H9 (cell line): ENCODE results near the gene RASA2. TPM values are rescaled to one million over a fixed set of nuclear protein-coding genes. Genes with fewer than 3 reads are reported as not detected.

Experiments
- DNase-seq: peaks from one replicate; pipeline ENCODE4 v3.0.0-alpha.2; 2017
- H2AFZ ChIP-seq: one replicate; pipeline ENCODE4 v1.6.1; 2013; ENCODE audit warnings: mild to moderate bottlenecking, low read length, control low read depth, moderate library complexity
- H2AK5ac ChIP-seq: 2 replicates; pipeline ENCODE4 v1.6.1; 2013; ENCODE audit warnings: low read length, control low read depth, mixed read lengths; ENCODE audit not compliant: insufficient read length
- H2BK120ac ChIP-seq: one replicate; pipeline ENCODE4 v1.6.1; 2013; ENCODE audit warnings: low read depth, mild to moderate bottlenecking, low read length, control low read depth, inconsistent platforms; ENCODE audit not compliant: poor library complexity, severe bottlenecking
- H2BK12ac ChIP-seq: 2 replicates; pipeline ENCODE4 v1.6.1; 2013; ENCODE audit warnings: low read length, control low read depth, mixed read lengths, low read depth; ENCODE audit not compliant: insufficient read length
- H2BK15ac ChIP-seq: 2 replicates; pipeline ENCODE4 v1.6.1; 2013; ENCODE audit warnings: low read depth, low read length, control low read depth
- H2BK20ac ChIP-seq: one replicate; pipeline ENCODE4 v1.6.1; 2013; ENCODE audit warnings: low read depth, mild to moderate bottlenecking, low read length, control low read depth, inconsistent platforms; ENCODE audit not compliant: poor library complexity, severe bottlenecking
- H2BK5ac ChIP-seq: 2 replicates; pipeline ENCODE4 v1.6.1; 2013; ENCODE audit warnings: low read length, control low read depth, mixed read lengths; ENCODE audit not compliant: insufficient read length
- H3K14ac ChIP-seq: 2 replicates; pipeline ENCODE4 v1.6.1; 2013; ENCODE audit warnings: low read length, control low read depth; ENCODE audit not compliant: insufficient read depth
- H3K18ac ChIP-seq: 2 replicates; pipeline ENCODE4 v1.6.1; 2013; ENCODE audit warnings: low read depth, mild to moderate bottlenecking, mixed read lengths, low read length, control low read depth; ENCODE audit not compliant: insufficient read length
- H3K23ac ChIP-seq: 2 replicates; pipeline ENCODE4 v1.6.1; 2013; ENCODE audit warnings: low read length, control low read depth, mixed read lengths, low read depth; ENCODE audit not compliant: insufficient read length
- H3K23me2 ChIP-seq: 2 replicates; pipeline ENCODE4 v1.6.1; 2013; ENCODE audit warnings: low read depth, mild to moderate bottlenecking, mixed read lengths, low read length, control low read depth; ENCODE audit not compliant: insufficient read length, poor library complexity, severe bottlenecking
- H3K27ac ChIP-seq: 2 replicates; pipeline ENCODE4 v1.5.1; 2013; ENCODE audit warnings: low read length, control low read depth, mixed read lengths, low read depth; ENCODE audit not compliant: insufficient read length
- H3K27me3 ChIP-seq: 2 replicates; pipeline ENCODE4 v1.6.1; 2013; ENCODE audit warnings: low read length, control low read depth, inconsistent platforms; ENCODE audit not compliant: insufficient read depth
- H3K4ac ChIP-seq: 2 replicates; pipeline ENCODE4 v1.6.1; 2013; ENCODE audit warnings: low read depth, mild to moderate bottlenecking, control low read depth, inconsistent platforms, low read length, moderate library complexity
- H3K4me1 ChIP-seq: 2 replicates; pipeline ENCODE4 v1.6.1; 2013; ENCODE audit warnings: low read length, control low read depth, inconsistent platforms; ENCODE audit not compliant: insufficient read depth
- H3K4me2 ChIP-seq: 2 replicates; pipeline ENCODE4 v1.6.1; 2013; ENCODE audit warnings: low read length, control low read depth, mixed read lengths; ENCODE audit not compliant: insufficient read length, insufficient read depth
- H3K56ac ChIP-seq: 2 replicates; pipeline ENCODE4 v1.6.1; 2013; ENCODE audit warnings: low read depth, mild to moderate bottlenecking, mixed read lengths, low read length, control low read depth; ENCODE audit not compliant: insufficient read length
- H3K79me1 ChIP-seq: 2 replicates; pipeline ENCODE4 v1.6.1; 2013; ENCODE audit warnings: low read depth, mild to moderate bottlenecking, moderate library complexity, low read length, control low read depth, inconsistent platforms; ENCODE audit not compliant: insufficient read depth, poor library complexity, severe bottlenecking
- H3K79me2 ChIP-seq: 2 replicates; pipeline ENCODE4 v1.6.1; 2013; ENCODE audit warnings: low read length, control low read depth, inconsistent platforms; ENCODE audit not compliant: insufficient read depth
- H3K9ac ChIP-seq: 2 replicates; pipeline ENCODE4 v1.6.1; 2013; ENCODE audit warnings: low read length, control low read depth, mixed read lengths; ENCODE audit not compliant: insufficient read length; ENCODE audit errors: extremely low read depth
- H3K9me3 ChIP-seq: one replicate; pipeline ENCODE4 v1.6.1; 2013; ENCODE audit warnings: low read depth, low read length, inconsistent platforms; ENCODE audit not compliant: control insufficient read depth
- H3T11ph ChIP-seq: one replicate; pipeline ENCODE4 v1.6.1; 2013; ENCODE audit warnings: mild to moderate bottlenecking, low read length, control low read depth, inconsistent platforms
- H4K20me1 ChIP-seq: one replicate; pipeline ENCODE4 v1.6.1; 2013; ENCODE audit not compliant: control insufficient read depth, insufficient read length, insufficient read depth
- H4K5ac ChIP-seq: 2 replicates; pipeline ENCODE4 v1.6.1; 2013; ENCODE audit warnings: low read depth, mild to moderate bottlenecking, mixed read lengths, low read length, control low read depth; ENCODE audit not compliant: insufficient read length
- H4K8ac ChIP-seq: replicated peaks from 2 replicates; pipeline ENCODE4 v1.6.1; 2013; ENCODE audit warnings: low read length, control low read depth, mixed read lengths, low read depth; ENCODE audit not compliant: insufficient read length
- H4K91ac ChIP-seq: 2 replicates; pipeline ENCODE4 v1.6.1; 2013; ENCODE audit warnings: low read depth, mild to moderate bottlenecking, moderate library complexity, mixed read lengths, low read length, control low read depth; ENCODE audit not compliant: insufficient read length
- H3K27ac Mint-ChIP-seq, 3 experiments: 2 replicates in 2 of 3; 3 replicates in 1 of 3; pipeline ENCODE4 v1.8.0; 2020 to 2021; ENCODE audit warnings: mixed read lengths in 3 of 3, mild to moderate bottlenecking in 1 of 3, moderate library complexity in 1 of 3
- H3K27me3 Mint-ChIP-seq: 2 replicates; pipeline ENCODE4 v1.8.0; 2021; ENCODE audit warnings: low read depth, mild to moderate bottlenecking, moderate library complexity, mixed read lengths
- H3K36me3 Mint-ChIP-seq, 3 experiments: 2 replicates in 2 of 3; 3 replicates in 1 of 3; pipeline ENCODE4 v1.8.0; 2020 to 2021; ENCODE audit warnings: low read depth in 3 of 3, mixed read lengths in 3 of 3; ENCODE audit not compliant: insufficient read depth in 1 of 3
- H3K4me1 Mint-ChIP-seq, 2 experiments: 2 replicates each; pipeline ENCODE4 v1.8.0; 2020; ENCODE audit warnings: mixed read lengths in 2 of 2
- H3K4me3 Mint-ChIP-seq, 2 experiments: 2 replicates in 1 of 2; 3 replicates in 1 of 2; pipeline ENCODE4 v1.8.0; 2020 to 2021; ENCODE audit warnings: mild to moderate bottlenecking in 2 of 2, mixed read lengths in 2 of 2, moderate library complexity in 1 of 2
- H3K9me3 Mint-ChIP-seq, 2 experiments: 2 replicates in 1 of 2; 3 replicates in 1 of 2; pipeline ENCODE4 v1.8.0; 2020; ENCODE audit warnings: mild to moderate bottlenecking in 2 of 2, mixed read lengths in 2 of 2, moderate library complexity in 1 of 2
- WGBS: extraction: QIAGEN DNeasy Blood & Tissue Kit; methylation state at CpG from one replicate; pipeline ENCODE4 v1.1.7; 2013; ENCODE audit warnings: missing lambda C conversion rate, low lambda C conversion rate, mixed read lengths; ENCODE audit not compliant: insufficient read length; ENCODE audit errors: extremely low coverage; 5-methylcytosine and 5-hydroxymethylcytosine counted together
- total RNA-seq: library from RNA; stranded (reverse); gene quantifications from 2 replicates; pipeline ENCODE4 v1.2.1, GENCODE V29; 2021
- TF ChIP-seq, protein P1 (sequence below): fragments of 200-600 bp; sonication (generic); conservative IDR thresholded peaks from 3 replicates; pipeline ENCODE4 v1.8.0; 2021; ENCODE audit warnings: antibody characterized with exemption, mild to moderate bottlenecking

Gene RASA2
- total RNA-seq, 1 experiment from 2014 or later: 24.4 TPM

DNA sequence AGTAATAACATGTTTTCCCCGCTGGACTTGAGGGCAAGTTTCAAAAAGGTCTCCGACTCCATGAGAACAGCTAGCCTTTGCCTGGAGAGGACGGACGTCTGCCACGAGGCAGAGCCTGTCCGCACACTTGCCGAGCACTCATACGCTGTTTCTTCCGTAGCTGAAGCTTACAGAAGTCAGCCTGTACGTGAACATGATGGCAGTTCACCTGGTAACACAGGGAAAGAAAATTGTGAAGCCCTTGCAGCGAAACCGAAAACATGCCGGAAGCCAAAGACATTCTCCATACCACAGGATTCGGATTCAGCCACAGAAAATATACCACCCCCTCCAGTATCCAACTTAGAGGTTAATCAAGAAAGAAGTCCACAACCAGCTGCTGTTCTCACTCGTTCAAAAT, 43.9 kb upstream of the RASA2 start:
- no peak overlapping the region for H2AFZ ChIP-seq
- no peak overlapping the region for H3K9ac ChIP-seq
- no peaks in the 10 kb centered on the region for H4K20me1 ChIP-seq
- H3K23me2 ChIP-seq: no peaks in the 10 kb centered on the region
- Mint-ChIP-seq H3K27me3 (no peaks in the 10 kb centered on the region), H3K4me3 (no peak overlapping the region), H3K36me3 (peaks cover 1 to 14% (median 11%) of the 10 kb centered on the region in 3 experiments; a peak in 4 of 7 replicates), H3K27ac (no peak overlapping the region), H3K4me1 (peaks cover 9 to 10% of the 10 kb centered on the region in 2 experiments), H3K9me3 (no peaks in the 10 kb centered on the region)
- H4K91ac ChIP-seq: no peak overlapping the region
- H3K79me1 ChIP-seq: no peaks in the 10 kb centered on the region
- no peak overlapping the region for H3T11ph ChIP-seq
- no peak overlapping the region for H3K18ac ChIP-seq
- H3K14ac ChIP-seq: no peak overlapping the region; the same call in 1 of the 2 replicates
- no peak overlapping the region for H2BK12ac ChIP-seq
- no peaks in the 10 kb centered on the region for H3K9me3 ChIP-seq
- H3K4me2 ChIP-seq: no peak overlapping the region
- no peak overlapping the region for H3K23ac ChIP-seq
- no peak overlapping the region for H3K56ac ChIP-seq
- no peak overlapping the region for H2BK15ac ChIP-seq
- DNase-seq: no peak
- H2BK20ac ChIP-seq: no peak overlapping the region
- no peak overlapping the region for H2AK5ac ChIP-seq
- TF ChIP-seq, protein P1, sequence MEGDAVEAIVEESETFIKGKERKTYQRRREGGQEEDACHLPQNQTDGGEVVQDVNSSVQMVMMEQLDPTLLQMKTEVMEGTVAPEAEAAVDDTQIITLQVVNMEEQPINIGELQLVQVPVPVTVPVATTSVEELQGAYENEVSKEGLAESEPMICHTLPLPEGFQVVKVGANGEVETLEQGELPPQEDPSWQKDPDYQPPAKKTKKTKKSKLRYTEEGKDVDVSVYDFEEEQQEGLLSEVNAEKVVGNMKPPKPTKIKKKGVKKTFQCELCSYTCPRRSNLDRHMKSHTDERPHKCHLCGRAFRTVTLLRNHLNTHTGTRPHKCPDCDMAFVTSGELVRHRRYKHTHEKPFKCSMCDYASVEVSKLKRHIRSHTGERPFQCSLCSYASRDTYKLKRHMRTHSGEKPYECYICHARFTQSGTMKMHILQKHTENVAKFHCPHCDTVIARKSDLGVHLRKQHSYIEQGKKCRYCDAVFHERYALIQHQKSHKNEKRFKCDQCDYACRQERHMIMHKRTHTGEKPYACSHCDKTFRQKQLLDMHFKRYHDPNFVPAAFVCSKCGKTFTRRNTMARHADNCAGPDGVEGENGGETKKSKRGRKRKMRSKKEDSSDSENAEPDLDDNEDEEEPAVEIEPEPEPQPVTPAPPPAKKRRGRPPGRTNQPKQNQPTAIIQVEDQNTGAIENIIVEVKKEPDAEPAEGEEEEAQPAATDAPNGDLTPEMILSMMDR: no peak
- no peaks in the 10 kb centered on the region; the same call in 1 of the 2 replicates for H3K27me3 ChIP-seq
- H3K79me2 ChIP-seq: no peaks in the 10 kb centered on the region
- no peak overlapping the region for H2BK120ac ChIP-seq
- no peak overlapping the region for H3K27ac ChIP-seq
- WGBS: no CpG with 5 or more reads among the region's 15 CpGs
- H4K5ac ChIP-seq: no peak overlapping the region
- no peaks in the 10 kb centered on the region for H3K4me1 ChIP-seq
- H3K4ac ChIP-seq: no peak overlapping the region
- no peak overlapping the region for H2BK5ac ChIP-seq
- no peak overlapping the region for H4K8ac ChIP-seq
